ENCODE data around the gene SYT12. TPM values are rescaled to one million over a fixed set of nuclear protein-coding genes. Genes with fewer than 3 reads are reported as not detected.

SYT12 gene
- polyA plus RNA-seq, 1 donor from 2014 or later: 2.3 TPM

DNA sequence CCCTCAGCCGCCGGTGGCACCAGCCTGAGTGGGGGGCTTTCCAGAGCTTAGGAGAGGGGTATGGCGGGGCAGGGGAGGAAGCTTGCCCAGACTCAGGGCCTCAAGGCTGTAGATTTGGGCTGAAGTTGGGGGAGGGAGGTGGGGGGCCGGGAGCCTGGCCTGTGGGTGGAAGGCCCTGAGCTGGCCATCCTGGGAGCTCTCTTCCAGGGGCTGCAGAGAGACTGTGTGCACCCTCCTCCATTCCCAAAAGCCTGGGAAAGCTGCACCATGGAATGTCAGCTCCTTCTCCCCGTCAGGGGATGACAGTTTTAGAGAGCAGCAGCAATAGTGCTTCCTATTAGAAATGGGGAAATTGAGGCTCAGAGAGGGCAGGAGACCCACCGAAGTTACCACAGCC is 1.0 kb downstream of the SYT12 start (continued):
- TF ChIP-seq, protein P1, sequence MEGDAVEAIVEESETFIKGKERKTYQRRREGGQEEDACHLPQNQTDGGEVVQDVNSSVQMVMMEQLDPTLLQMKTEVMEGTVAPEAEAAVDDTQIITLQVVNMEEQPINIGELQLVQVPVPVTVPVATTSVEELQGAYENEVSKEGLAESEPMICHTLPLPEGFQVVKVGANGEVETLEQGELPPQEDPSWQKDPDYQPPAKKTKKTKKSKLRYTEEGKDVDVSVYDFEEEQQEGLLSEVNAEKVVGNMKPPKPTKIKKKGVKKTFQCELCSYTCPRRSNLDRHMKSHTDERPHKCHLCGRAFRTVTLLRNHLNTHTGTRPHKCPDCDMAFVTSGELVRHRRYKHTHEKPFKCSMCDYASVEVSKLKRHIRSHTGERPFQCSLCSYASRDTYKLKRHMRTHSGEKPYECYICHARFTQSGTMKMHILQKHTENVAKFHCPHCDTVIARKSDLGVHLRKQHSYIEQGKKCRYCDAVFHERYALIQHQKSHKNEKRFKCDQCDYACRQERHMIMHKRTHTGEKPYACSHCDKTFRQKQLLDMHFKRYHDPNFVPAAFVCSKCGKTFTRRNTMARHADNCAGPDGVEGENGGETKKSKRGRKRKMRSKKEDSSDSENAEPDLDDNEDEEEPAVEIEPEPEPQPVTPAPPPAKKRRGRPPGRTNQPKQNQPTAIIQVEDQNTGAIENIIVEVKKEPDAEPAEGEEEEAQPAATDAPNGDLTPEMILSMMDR (IDR thresholded peaks at IDR 0.05; ENCODE audit: poor library complexity, severe bottlenecking): no peak

DNA sequence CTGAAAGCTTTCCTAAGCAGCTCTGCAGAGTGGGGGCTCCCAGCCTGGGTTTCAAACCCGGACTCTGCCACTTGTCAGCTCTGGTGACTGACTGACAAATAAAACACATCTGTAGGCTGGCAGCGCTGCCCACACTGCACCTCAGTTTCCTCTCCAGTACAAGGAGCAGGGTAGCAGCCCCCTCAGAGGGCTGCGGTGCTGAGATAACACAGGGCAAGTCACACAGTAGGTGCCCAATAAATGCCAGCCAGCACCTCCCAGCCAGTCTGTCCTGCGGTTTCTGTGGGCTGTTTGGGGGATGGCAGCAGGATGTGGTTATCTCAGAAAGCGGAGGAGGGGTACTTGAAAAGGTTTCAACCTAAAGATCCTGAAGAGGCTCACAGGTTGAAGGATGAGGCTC is 1.5 kb downstream of the SYT12 start:
- Histone ChIP-seq H3K9me2 (ENCODE audit: insufficient read depth, low read length) (no peaks in the 10 kb centered on the region), H3K4me3 (ENCODE audit: low read length) (no peak overlapping the region), H3K27me3 (ENCODE audit: insufficient read depth, low read depth, low read length) (peaks cover 35% of the 10 kb centered on the region), H3K79me2 (replicated peaks; ENCODE audit: insufficient read depth, low read length) (no peaks in the 10 kb centered on the region), H3F3A (ENCODE audit: insufficient read depth, low read length, poor library complexity, severe bottlenecking) (no peaks in the 10 kb centered on the region), H2AFZ (ENCODE audit: low read depth, low read length) (no peak overlapping the region), H3K36me3 (ENCODE audit: insufficient read depth, low read length) (no peaks in the 10 kb centered on the region), H4K20me1 (ENCODE audit: insufficient read depth) (no peaks in the 10 kb centered on the region), H3K27ac (ENCODE audit: low read length) (no peak overlapping the region), H3K9ac (ENCODE audit: low read length) (no peak overlapping the region), H3K4me2 (ENCODE audit: low read length) (no peak overlapping the region), H3K9me3 (ENCODE audit: low read length) (no peaks in the 10 kb centered on the region)
- TF ChIP-seq, protein P2, sequence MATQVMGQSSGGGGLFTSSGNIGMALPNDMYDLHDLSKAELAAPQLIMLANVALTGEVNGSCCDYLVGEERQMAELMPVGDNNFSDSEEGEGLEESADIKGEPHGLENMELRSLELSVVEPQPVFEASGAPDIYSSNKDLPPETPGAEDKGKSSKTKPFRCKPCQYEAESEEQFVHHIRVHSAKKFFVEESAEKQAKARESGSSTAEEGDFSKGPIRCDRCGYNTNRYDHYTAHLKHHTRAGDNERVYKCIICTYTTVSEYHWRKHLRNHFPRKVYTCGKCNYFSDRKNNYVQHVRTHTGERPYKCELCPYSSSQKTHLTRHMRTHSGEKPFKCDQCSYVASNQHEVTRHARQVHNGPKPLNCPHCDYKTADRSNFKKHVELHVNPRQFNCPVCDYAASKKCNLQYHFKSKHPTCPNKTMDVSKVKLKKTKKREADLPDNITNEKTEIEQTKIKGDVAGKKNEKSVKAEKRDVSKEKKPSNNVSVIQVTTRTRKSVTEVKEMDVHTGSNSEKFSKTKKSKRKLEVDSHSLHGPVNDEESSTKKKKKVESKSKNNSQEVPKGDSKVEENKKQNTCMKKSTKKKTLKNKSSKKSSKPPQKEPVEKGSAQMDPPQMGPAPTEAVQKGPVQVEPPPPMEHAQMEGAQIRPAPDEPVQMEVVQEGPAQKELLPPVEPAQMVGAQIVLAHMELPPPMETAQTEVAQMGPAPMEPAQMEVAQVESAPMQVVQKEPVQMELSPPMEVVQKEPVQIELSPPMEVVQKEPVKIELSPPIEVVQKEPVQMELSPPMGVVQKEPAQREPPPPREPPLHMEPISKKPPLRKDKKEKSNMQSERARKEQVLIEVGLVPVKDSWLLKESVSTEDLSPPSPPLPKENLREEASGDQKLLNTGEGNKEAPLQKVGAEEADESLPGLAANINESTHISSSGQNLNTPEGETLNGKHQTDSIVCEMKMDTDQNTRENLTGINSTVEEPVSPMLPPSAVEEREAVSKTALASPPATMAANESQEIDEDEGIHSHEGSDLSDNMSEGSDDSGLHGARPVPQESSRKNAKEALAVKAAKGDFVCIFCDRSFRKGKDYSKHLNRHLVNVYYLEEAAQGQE (IDR thresholded peaks at IDR 0.05; ENCODE audit: borderline replicate concordance): no peak
- TF ChIP-seq, protein P1 (IDR thresholded peaks at IDR 0.05; ENCODE audit: poor library complexity, severe bottlenecking): no peak
- no peak for TF ChIP-seq SMC3 (conservative IDR thresholded peaks at IDR 0.05; ENCODE audit: poor library complexity)
- TF ChIP-seq TAF1 (IDR thresholded peaks at IDR 0.05; ENCODE audit: low read depth): no peak
- no peak for TF ChIP-seq RAD21 (conservative IDR thresholded peaks at IDR 0.05)
- TF ChIP-seq EP300 (conservative IDR thresholded peaks at IDR 0.05; ENCODE audit: poor library complexity, severe bottlenecking): no peak
- no peak for TF ChIP-seq EZH2 (IDR thresholded peaks at IDR 0.05; ENCODE audit: borderline replicate concordance, insufficient read depth, low read length, poor library complexity, severe bottlenecking)
- no peak for TF ChIP-seq POLR2AphosphoS5 (IDR thresholded peaks at IDR 0.05)
- no peak for TF ChIP-seq MXI1 (conservative IDR thresholded peaks at IDR 0.05; ENCODE audit: poor library complexity, severe bottlenecking)

DNA sequence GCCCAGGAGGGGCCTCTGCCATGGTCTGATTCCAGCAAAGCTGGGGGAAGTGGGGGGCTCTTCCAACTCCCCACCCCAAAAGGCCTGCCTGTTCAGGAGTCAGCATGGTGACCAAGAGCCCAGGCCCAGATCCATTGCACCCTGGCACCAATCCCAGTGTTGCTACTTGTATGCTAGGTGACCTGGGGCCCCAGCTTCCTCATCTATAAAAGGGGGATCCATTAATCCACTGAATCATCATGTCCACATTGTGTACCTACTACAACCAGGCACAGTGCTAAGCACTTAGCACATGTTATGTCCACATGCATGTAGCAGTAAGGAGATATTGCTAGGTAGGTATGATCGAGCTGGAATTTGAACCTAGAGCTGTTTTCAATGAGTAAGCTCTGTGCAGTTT is 2.0 kb downstream of the SYT12 start:
- Histone ChIP-seq H2AFZ (ENCODE audit: low read depth, low read length) (no peak overlapping the region), H3K9me2 (ENCODE audit: insufficient read depth, low read length) (no peaks in the 10 kb centered on the region), H3K9ac (ENCODE audit: low read length) (no peak overlapping the region), H3K9me3 (ENCODE audit: low read length) (no peaks in the 10 kb centered on the region), H3K4me2 (ENCODE audit: low read length) (no peak overlapping the region), H3K27me3 (ENCODE audit: insufficient read depth, low read depth, low read length) (peaks cover 35% of the 10 kb centered on the region), H3K79me2 (replicated peaks; ENCODE audit: insufficient read depth, low read length) (no peaks in the 10 kb centered on the region), H3K36me3 (ENCODE audit: insufficient read depth, low read length) (no peaks in the 10 kb centered on the region), H4K20me1 (ENCODE audit: insufficient read depth) (no peaks in the 10 kb centered on the region), H3K4me3 (ENCODE audit: low read length) (no peak overlapping the region), H3K27ac (ENCODE audit: low read length) (no peak overlapping the region), H3F3A (ENCODE audit: insufficient read depth, low read length, poor library complexity, severe bottlenecking) (no peaks in the 10 kb centered on the region)
- TF ChIP-seq TAF1 (IDR thresholded peaks at IDR 0.05; ENCODE audit: low read depth) (no peak), SMC3 (conservative IDR thresholded peaks at IDR 0.05; ENCODE audit: poor library complexity) (no peak), POLR2AphosphoS5 (IDR thresholded peaks at IDR 0.05) (no peak), EP300 (conservative IDR thresholded peaks at IDR 0.05; ENCODE audit: poor library complexity, severe bottlenecking) (no peak), MXI1 (conservative IDR thresholded peaks at IDR 0.05; ENCODE audit: poor library complexity, severe bottlenecking) (no peak), EZH2 (IDR thresholded peaks at IDR 0.05; ENCODE audit: borderline replicate concordance, insufficient read depth, low read length, poor library complexity, severe bottlenecking) (no peak), RAD21 (conservative IDR thresholded peaks at IDR 0.05) (no peak)
- TF ChIP-seq, protein P2 (IDR thresholded peaks at IDR 0.05; ENCODE audit: borderline replicate concordance): no peak
- TF ChIP-seq, protein P1 (IDR thresholded peaks at IDR 0.05; ENCODE audit: poor library complexity, severe bottlenecking): no peak

Measured in neural cell (in vitro differentiated cells).